ENCODE results near the gene FRMPD1.

Gene FRMPD1

GRCh38 chr9:37707748-37708147, 57.0 kb downstream of the FRMPD1 start:
- Histone ChIP-seq H3K4me1 (ENCODE audit: control insufficient read depth, insufficient read depth, low read length) (no peaks in the 10 kb centered on the region), H3K27ac (ENCODE audit: extremely low read depth, low read depth, low read length) (no peak overlapping the region), H3K9me3 (ENCODE audit: control insufficient read depth, insufficient read depth, low read depth, low read length) (no peaks in the 10 kb centered on the region), H3K36me3 (ENCODE audit: control insufficient read depth in 2 of 2, insufficient read depth in 1 of 2, low read length in 2 of 2) (no peaks in the 10 kb centered on the region), H3K4me3 (ENCODE audit: low read depth, low read length) (no peak overlapping the region)
- POLR2A ChIA-PET, result no interaction called here
- CTCF ChIA-PET, result no interaction called here
- TF ChIP-seq MYNN (tag by site-specific recombination; IDR thresholded peaks at IDR 0.05; ENCODE audit: borderline replicate concordance) (no peak), ZNF10 (tag by site-specific recombination; IDR thresholded peaks at IDR 0.05) (no peak), GFI1B (tag by site-specific recombination; IDR thresholded peaks at IDR 0.05) (no peak), ZNF146 (tag by site-specific recombination; IDR thresholded peaks at IDR 0.05) (no peak), BCL11B (tag by site-specific recombination; IDR thresholded peaks at IDR 0.05; ENCODE audit: low read depth) (no peak), ZNF324 (tag by site-specific recombination; IDR thresholded peaks at IDR 0.05) (no peak), ZBTB49 (tag by site-specific recombination; IDR thresholded peaks at IDR 0.05; ENCODE audit: low read depth) (no peak), ZBTB8A (tag by site-specific recombination; IDR thresholded peaks at IDR 0.05) (no peak), ZNF175 (tag by site-specific recombination; IDR thresholded peaks at IDR 0.05) (no peak), ZNF473 (tag by site-specific recombination; IDR thresholded peaks at IDR 0.05) (no peak), FEZF1 (tag by site-specific recombination; IDR thresholded peaks at IDR 0.05) (no peak)
- TF ChIP-seq, protein P1, sequence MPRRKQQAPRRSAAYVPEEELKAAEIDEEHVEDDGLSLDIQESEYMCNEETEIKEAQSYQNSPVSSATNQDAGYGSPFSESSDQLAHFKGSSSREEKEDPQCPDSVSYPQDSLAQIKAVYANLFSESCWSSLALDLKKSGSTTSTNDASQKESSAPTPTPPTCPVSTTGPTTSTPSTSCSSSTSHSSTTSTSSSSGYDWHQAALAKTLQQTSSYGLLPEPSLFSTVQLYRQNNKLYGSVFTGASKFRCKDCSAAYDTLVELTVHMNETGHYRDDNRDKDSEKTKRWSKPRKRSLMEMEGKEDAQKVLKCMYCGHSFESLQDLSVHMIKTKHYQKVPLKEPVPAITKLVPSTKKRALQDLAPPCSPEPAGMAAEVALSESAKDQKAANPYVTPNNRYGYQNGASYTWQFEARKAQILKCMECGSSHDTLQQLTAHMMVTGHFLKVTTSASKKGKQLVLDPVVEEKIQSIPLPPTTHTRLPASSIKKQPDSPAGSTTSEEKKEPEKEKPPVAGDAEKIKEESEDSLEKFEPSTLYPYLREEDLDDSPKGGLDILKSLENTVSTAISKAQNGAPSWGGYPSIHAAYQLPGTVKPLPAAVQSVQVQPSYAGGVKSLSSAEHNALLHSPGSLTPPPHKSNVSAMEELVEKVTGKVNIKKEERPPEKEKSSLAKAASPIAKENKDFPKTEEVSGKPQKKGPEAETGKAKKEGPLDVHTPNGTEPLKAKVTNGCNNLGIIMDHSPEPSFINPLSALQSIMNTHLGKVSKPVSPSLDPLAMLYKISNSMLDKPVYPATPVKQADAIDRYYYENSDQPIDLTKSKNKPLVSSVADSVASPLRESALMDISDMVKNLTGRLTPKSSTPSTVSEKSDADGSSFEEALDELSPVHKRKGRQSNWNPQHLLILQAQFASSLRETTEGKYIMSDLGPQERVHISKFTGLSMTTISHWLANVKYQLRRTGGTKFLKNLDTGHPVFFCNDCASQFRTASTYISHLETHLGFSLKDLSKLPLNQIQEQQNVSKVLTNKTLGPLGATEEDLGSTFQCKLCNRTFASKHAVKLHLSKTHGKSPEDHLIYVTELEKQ (tag by site-specific recombination; IDR thresholded peaks at IDR 0.05; ENCODE audit: borderline replicate concordance), result no peak

- ChIA-PET POLR2A (no interaction called here), CTCF (interaction anchor here (0.7 kb wide), 1 partner anchor 187 kb away, joined by 3 read pairs; no protein-coding TSS in a partner anchor)
- Histone ChIP-seq H3K4me3 (ENCODE audit: low read depth, low read length) (no peak overlapping the region), H3K4me1 (ENCODE audit: control insufficient read depth, insufficient read depth, low read length) (no peaks in the 10 kb centered on the region), H3K36me3 (ENCODE audit: control insufficient read depth in 2 of 2, insufficient read depth in 1 of 2, low read length in 2 of 2) (no peaks in the 10 kb centered on the region), H3K27ac (ENCODE audit: extremely low read depth, low read depth, low read length) (no peak overlapping the region), H3K9me3 (ENCODE audit: control insufficient read depth, insufficient read depth, low read depth, low read length) (no peaks in the 10 kb centered on the region)
- TF ChIP-seq ZNF571 (tag by site-specific recombination; IDR thresholded peaks at IDR 0.05), result no peak
- TF ChIP-seq ZNF623 (tag by site-specific recombination; IDR thresholded peaks at IDR 0.05), result no peak
- no peak for TF ChIP-seq ZNF10 (tag by site-specific recombination; IDR thresholded peaks at IDR 0.05)
- TF ChIP-seq ZNF175 (tag by site-specific recombination; IDR thresholded peaks at IDR 0.05), result no peak
- no peak for TF ChIP-seq ZNF514 (tag by site-specific recombination; IDR thresholded peaks at IDR 0.05)
- TF ChIP-seq, protein P2, sequence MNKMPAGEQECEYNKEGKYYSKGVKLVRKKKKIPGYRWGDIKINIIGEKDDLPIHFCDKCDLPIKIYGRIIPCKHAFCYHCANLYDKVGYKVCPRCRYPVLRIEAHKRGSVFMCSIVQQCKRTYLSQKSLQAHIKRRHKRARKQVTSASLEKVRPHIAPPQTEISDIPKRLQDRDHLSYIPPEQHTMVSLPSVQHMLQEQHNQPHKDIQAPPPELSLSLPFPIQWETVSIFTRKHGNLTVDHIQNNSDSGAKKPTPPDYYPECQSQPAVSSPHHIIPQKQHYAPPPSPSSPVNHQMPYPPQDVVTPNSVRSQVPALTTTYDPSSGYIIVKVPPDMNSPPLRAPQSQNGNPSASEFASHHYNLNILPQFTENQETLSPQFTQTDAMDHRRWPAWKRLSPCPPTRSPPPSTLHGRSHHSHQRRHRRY (tag by site-specific recombination; IDR thresholded peaks at IDR 0.05), result no peak
- no peak for TF ChIP-seq ZNF324 (tag by site-specific recombination; IDR thresholded peaks at IDR 0.05)
- TF ChIP-seq ZBTB7A (tag by site-specific recombination; IDR thresholded peaks at IDR 0.05; ENCODE audit: low read depth), result no peak
- TF ChIP-seq CTCF (tag by site-specific recombination; IDR thresholded peaks at IDR 0.05), result no peak
- TF ChIP-seq INSM2 (tag by site-specific recombination; IDR thresholded peaks at IDR 0.05), result no peak
- no peak for TF ChIP-seq OSR2 (tag by site-specific recombination; IDR thresholded peaks at IDR 0.05)
- no peak for TF ChIP-seq SALL2 (tag by site-specific recombination; IDR thresholded peaks at IDR 0.05; ENCODE audit: borderline replicate concordance)
- TF ChIP-seq AEBP2 (tag by site-specific recombination; IDR thresholded peaks at IDR 0.05; ENCODE audit: borderline replicate concordance), result no peak
Measured at GRCh38 chr9:37710046-37710445, 59.3 kb downstream of the FRMPD1 start.

Data from HEK293 (cell line).